ENCODE data around the gene OR2AT4.

- TF ChIP-seq CTCF (IDR thresholded peaks at IDR 0.05) (no peak), POLR2A (IDR thresholded peaks at IDR 0.05) (no peak)
Measured at GRCh38 chr11:75077316-75077715, 19.4 kb downstream of the OR2AT4 start.

Data from lower leg skin (tissue), 3 donors.